ENCODE results near the gene CPA4.

CPA4 gene

GRCh38 chr7:130334274-130334673 is 41.3 kb downstream of the CPA4 start:
- H3K27me3 ChIP-seq (replicated peaks; ENCODE audit: insufficient read depth, low read length): no peaks in the 10 kb centered on the region
- H3K4me2 ChIP-seq (ENCODE audit: low read depth, low read length): no peak overlapping the region
- H3K9me2 ChIP-seq (replicated peaks; ENCODE audit: insufficient read depth, low read length): no peaks in the 10 kb centered on the region
- no peaks in the 10 kb centered on the region for H4K20me1 ChIP-seq (ENCODE audit: insufficient read depth, low read length)
- H3K4me1 ChIP-seq (ENCODE audit: low read length): no peaks in the 10 kb centered on the region
- no peaks in the 10 kb centered on the region for H3K36me3 ChIP-seq (replicated peaks; ENCODE audit: insufficient read depth, low read length)
- DNase-seq: no peak
- no peak overlapping the region for H3K9ac ChIP-seq (ENCODE audit: low read length)
- H3K9me3 ChIP-seq (replicated peaks; ENCODE audit: insufficient read depth, low read length): no peaks in the 10 kb centered on the region
- no peaks in the 10 kb centered on the region for H3K79me2 ChIP-seq (ENCODE audit: low read length)
- no peak overlapping the region for H2AFZ ChIP-seq (ENCODE audit: low read length)
- H3K4me3 ChIP-seq (ENCODE audit: low read length): no peak overlapping the region
- TF ChIP-seq EZH2 (optimal IDR thresholded peaks at IDR 0.05; ENCODE audit: low read depth, low read length) (no peak), CTCF (IDR thresholded peaks at IDR 0.05; ENCODE audit: low read length) (no peak), EZH2phosphoT487 (IDR thresholded peaks at IDR 0.05; ENCODE audit: low read length) (no peak)
- no peaks in the 10 kb centered on the region for H3F3A ChIP-seq (ENCODE audit: insufficient read depth, low read length)
- H3K27ac ChIP-seq (ENCODE audit: low read length): no peak overlapping the region

GRCh38 chr7:130337410-130337971 is 44.5 kb downstream of the CPA4 start:
- Histone ChIP-seq H3F3A (ENCODE audit: insufficient read depth, low read length) (no peaks in the 10 kb centered on the region), H3K4me1 (ENCODE audit: low read length) (no peaks in the 10 kb centered on the region), H3K9ac (ENCODE audit: low read length) (no peak overlapping the region), H4K20me1 (ENCODE audit: insufficient read depth, low read length) (no peaks in the 10 kb centered on the region), H3K27ac (ENCODE audit: low read length) (no peak overlapping the region), H3K27me3 (replicated peaks; ENCODE audit: insufficient read depth, low read length) (no peaks in the 10 kb centered on the region), H3K36me3 (replicated peaks; ENCODE audit: insufficient read depth, low read length) (no peaks in the 10 kb centered on the region), H3K79me2 (ENCODE audit: low read length) (no peaks in the 10 kb centered on the region), H3K4me2 (ENCODE audit: low read depth, low read length) (no peak overlapping the region), H3K9me2 (replicated peaks; ENCODE audit: insufficient read depth, low read length) (no peaks in the 10 kb centered on the region), H3K9me3 (replicated peaks; ENCODE audit: insufficient read depth, low read length) (no peaks in the 10 kb centered on the region), H3K4me3 (ENCODE audit: low read length) (no peak overlapping the region), H2AFZ (ENCODE audit: low read length) (no peak overlapping the region)
- no peak for TF ChIP-seq EZH2 (optimal IDR thresholded peaks at IDR 0.05; ENCODE audit: low read depth, low read length)
- TF ChIP-seq CTCF (IDR thresholded peaks at IDR 0.05; ENCODE audit: low read length): no peak
- TF ChIP-seq EZH2phosphoT487 (IDR thresholded peaks at IDR 0.05; ENCODE audit: low read length): no peak
- DNase-seq: no peak

GRCh38 chr7:130338233-130338632 is 45.3 kb downstream of the CPA4 start:
- TF ChIP-seq EZH2phosphoT487 (IDR thresholded peaks at IDR 0.05; ENCODE audit: low read length) (no peak), CTCF (IDR thresholded peaks at IDR 0.05; ENCODE audit: low read length) (no peak), EZH2 (optimal IDR thresholded peaks at IDR 0.05; ENCODE audit: low read depth, low read length) (no peak)
- no peak for DNase-seq
- H3K4me1 ChIP-seq (ENCODE audit: low read length): no peaks in the 10 kb centered on the region
- no peak overlapping the region for H3K27ac ChIP-seq (ENCODE audit: low read length)
- H3K79me2 ChIP-seq (ENCODE audit: low read length): no peaks in the 10 kb centered on the region
- no peaks in the 10 kb centered on the region for H3K9me2 ChIP-seq (replicated peaks; ENCODE audit: insufficient read depth, low read length)
- H3K9me3 ChIP-seq (replicated peaks; ENCODE audit: insufficient read depth, low read length): no peaks in the 10 kb centered on the region
- no peak overlapping the region for H2AFZ ChIP-seq (ENCODE audit: low read length)
- H3F3A ChIP-seq (ENCODE audit: insufficient read depth, low read length): no peaks in the 10 kb centered on the region
- H3K9ac ChIP-seq (ENCODE audit: low read length): no peak overlapping the region
- H3K4me2 ChIP-seq (ENCODE audit: low read depth, low read length): no peak overlapping the region
- H3K27me3 ChIP-seq (replicated peaks; ENCODE audit: insufficient read depth, low read length): no peaks in the 10 kb centered on the region
- no peak overlapping the region for H3K4me3 ChIP-seq (ENCODE audit: low read length)
- H4K20me1 ChIP-seq (ENCODE audit: insufficient read depth, low read length): no peaks in the 10 kb centered on the region
- no peaks in the 10 kb centered on the region for H3K36me3 ChIP-seq (replicated peaks; ENCODE audit: insufficient read depth, low read length)

Measured in MM.1S (cell line).